ENCODE results near the gene PRKN.

DNA sequence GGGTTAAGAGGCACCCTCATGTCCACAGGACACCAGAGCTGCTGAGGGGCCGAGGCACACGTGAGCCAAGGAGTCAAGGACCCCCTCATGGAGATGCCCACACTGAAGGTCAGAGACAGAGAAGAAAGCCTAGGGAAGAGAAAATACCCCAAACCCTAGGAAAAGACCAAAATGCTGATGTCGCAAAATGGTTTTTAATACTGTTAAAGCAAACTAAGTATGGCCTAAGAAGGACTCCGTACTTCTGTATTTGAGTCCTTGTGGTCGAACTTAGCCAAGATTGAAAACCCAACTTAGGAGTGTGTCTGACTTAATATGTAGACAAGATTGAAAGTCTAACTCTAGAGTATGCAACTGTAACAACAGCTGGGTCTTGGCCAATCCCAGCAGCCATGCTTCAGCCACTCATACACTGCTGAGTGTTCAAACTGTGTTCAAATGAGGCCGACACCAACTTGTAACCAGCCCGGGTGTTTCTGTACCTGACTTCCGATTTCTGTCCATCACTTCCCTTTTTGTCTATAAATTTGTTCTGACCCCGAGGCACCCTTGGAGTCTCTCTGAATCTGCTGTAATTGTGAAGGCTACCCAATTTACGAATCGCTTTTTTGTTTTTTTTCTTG, 1361.2 kb downstream of the PRKN start:
- TF ChIP-seq, protein P1, sequence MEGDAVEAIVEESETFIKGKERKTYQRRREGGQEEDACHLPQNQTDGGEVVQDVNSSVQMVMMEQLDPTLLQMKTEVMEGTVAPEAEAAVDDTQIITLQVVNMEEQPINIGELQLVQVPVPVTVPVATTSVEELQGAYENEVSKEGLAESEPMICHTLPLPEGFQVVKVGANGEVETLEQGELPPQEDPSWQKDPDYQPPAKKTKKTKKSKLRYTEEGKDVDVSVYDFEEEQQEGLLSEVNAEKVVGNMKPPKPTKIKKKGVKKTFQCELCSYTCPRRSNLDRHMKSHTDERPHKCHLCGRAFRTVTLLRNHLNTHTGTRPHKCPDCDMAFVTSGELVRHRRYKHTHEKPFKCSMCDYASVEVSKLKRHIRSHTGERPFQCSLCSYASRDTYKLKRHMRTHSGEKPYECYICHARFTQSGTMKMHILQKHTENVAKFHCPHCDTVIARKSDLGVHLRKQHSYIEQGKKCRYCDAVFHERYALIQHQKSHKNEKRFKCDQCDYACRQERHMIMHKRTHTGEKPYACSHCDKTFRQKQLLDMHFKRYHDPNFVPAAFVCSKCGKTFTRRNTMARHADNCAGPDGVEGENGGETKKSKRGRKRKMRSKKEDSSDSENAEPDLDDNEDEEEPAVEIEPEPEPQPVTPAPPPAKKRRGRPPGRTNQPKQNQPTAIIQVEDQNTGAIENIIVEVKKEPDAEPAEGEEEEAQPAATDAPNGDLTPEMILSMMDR (IDR thresholded peaks at IDR 0.05) = no peak
- no peak for TF ChIP-seq POLR2A (IDR thresholded peaks at IDR 0.05)

Measured in thyroid gland (tissue), 4 donors.